IMR-90 (cell line): Measurements from ENCODE around the gene CD38.
A peak's percentile ranks its signal among the peaks of the same experiment; 100 is the strongest.

Source experiments
- BHLHE40 ChIP-seq: fragments of 150-350 bp; IDR thresholded peaks from 2 replicates; pipeline ENCODE4 v1.6.1; 2016; ENCODE audit warnings: mild to moderate bottlenecking, low read depth, low read length
- CEBPB ChIP-seq: IDR thresholded peaks from 2 replicates; pipeline ENCODE4 v1.6.1; 2012; ENCODE audit warnings: low read depth, low read length, improper control_type of control experiment
- CHD1 ChIP-seq: IDR thresholded peaks from 2 replicates; pipeline ENCODE4 v1.6.1; 2012; ENCODE audit warnings: low read depth, low read length, improper control_type of control experiment
- CTCF ChIP-seq: conservative IDR thresholded peaks from 2 replicates; pipeline ENCODE4 v1.5.1; 2012; ENCODE audit warnings: mild to moderate bottlenecking, low read depth, low read length, improper control_type of control experiment
- MAZ ChIP-seq: IDR thresholded peaks from 2 replicates; pipeline ENCODE4 v1.6.1; 2012; ENCODE audit warnings: low read depth, mild to moderate bottlenecking, low read length, improper control_type of control experiment, moderate library complexity, borderline replicate concordance
- MXI1 ChIP-seq: IDR thresholded peaks from 2 replicates; pipeline ENCODE4 v1.6.1; 2012; ENCODE audit warnings: low read depth, mild to moderate bottlenecking, low read length, moderate library complexity, borderline replicate concordance
- POLR2A ChIP-seq: IDR thresholded peaks from 2 replicates; pipeline ENCODE4 v1.6.1; 2012; ENCODE audit warnings: mild to moderate bottlenecking, low read depth, low read length
- RAD21 ChIP-seq: IDR thresholded peaks from 2 replicates; pipeline ENCODE4 v1.6.1; 2012; ENCODE audit warnings: low read length, improper control_type of control experiment
- RCOR1 ChIP-seq: IDR thresholded peaks from 2 replicates; pipeline ENCODE4 v1.6.1; 2012; ENCODE audit warnings: mild to moderate bottlenecking, low read length, improper control_type of control experiment; ENCODE audit not compliant: insufficient replicate concordance
- SMC3 ChIP-seq: fragments of 150-350 bp; IDR thresholded peaks from 2 replicates; pipeline ENCODE4 v1.6.1; 2016; ENCODE audit warnings: low read depth, mild to moderate bottlenecking, antibody characterized with exemption, low read length, moderate library complexity
- USF2 ChIP-seq: fragments of 150-350 bp; IDR thresholded peaks from 2 replicates; pipeline ENCODE4 v1.6.1; 2017; ENCODE audit warnings: mild to moderate bottlenecking, antibody characterized with exemption, low read length, low read depth

- TF ChIP-seq CTCF (peak; percentile 83), BHLHE40 (no peak), USF2 (no peak), POLR2A (no peak), CEBPB (no peak), RCOR1 (no peak), MAZ (no peak), SMC3 (peak; percentile 65), MXI1 (no peak), RAD21 (peak; percentile 69), CHD1 (no peak)
These were observed 48.1 kb upstream of the CD38 start for GRCh38 chr4:15729910-15730533.
